Parathyroid adenoma (tissue), 2 donors: ENCODE measurements around the gene OSBPL8.
"Not testable (repeated sequence)": the region's sequence is repeated elsewhere in the genome, so short reads cannot be mapped to it uniquely, and the experiment has no call there.

Experiments
- H2AFZ ChIP-seq: fragments of 300-600 bp; sonication (generic); one replicate; pipeline ENCODE4 v1.7.0; 2017; ENCODE audit warnings: antibody characterized with exemption, mild to moderate bottlenecking
- H3K27ac ChIP-seq: fragments of 300-600 bp; sonication (generic); one replicate; pipeline ENCODE4 v1.7.0; 2017
- H3K27me3 ChIP-seq: fragments of 300-600 bp; sonication (generic); one replicate; pipeline ENCODE4 v1.7.0; 2017; ENCODE audit warnings: low read length; ENCODE audit not compliant: control insufficient read depth, insufficient read depth
- H3K36me3 ChIP-seq: fragments of 300-600 bp; sonication (generic); one replicate; pipeline ENCODE4 v1.7.0; 2017; ENCODE audit warnings: low read length; ENCODE audit not compliant: control insufficient read depth, insufficient read depth
- H3K4me1 ChIP-seq: fragments of 300-600 bp; sonication (generic); one replicate; pipeline ENCODE4 v1.7.0; 2017; ENCODE audit warnings: control low read depth
- H3K4me2 ChIP-seq: fragments of 300-600 bp; sonication (generic); one replicate; pipeline ENCODE4 v1.7.0; 2017; ENCODE audit warnings: low read length
- H3K4me3 ChIP-seq: fragments of 300-600 bp; sonication (generic); one replicate; pipeline ENCODE4 v1.7.0; 2017; ENCODE audit warnings: low read depth, low read length
- H3K79me2 ChIP-seq: fragments of 300-600 bp; sonication (generic); one replicate; pipeline ENCODE4 v1.7.0; 2017; ENCODE audit warnings: control low read depth
- H3K9ac ChIP-seq: fragments of 300-600 bp; sonication (generic); one replicate; pipeline ENCODE4 v1.7.0; 2017; ENCODE audit warnings: mild to moderate bottlenecking
- H3K9me3 ChIP-seq: fragments of 300-600 bp; sonication (generic); one replicate; pipeline ENCODE4 v1.7.0; 2017; ENCODE audit warnings: low read length; ENCODE audit not compliant: control insufficient read depth
- TF ChIP-seq, protein P1 (sequence below): fragments of 300-600 bp; sonication (generic); IDR thresholded peaks from one replicate; pipeline ENCODE4 v1.7.0; 2017; ENCODE audit warnings: antibody characterized with exemption, mild to moderate bottlenecking
- donor health status: primary hyperparathyroidism.

Gene OSBPL8

DNA sequence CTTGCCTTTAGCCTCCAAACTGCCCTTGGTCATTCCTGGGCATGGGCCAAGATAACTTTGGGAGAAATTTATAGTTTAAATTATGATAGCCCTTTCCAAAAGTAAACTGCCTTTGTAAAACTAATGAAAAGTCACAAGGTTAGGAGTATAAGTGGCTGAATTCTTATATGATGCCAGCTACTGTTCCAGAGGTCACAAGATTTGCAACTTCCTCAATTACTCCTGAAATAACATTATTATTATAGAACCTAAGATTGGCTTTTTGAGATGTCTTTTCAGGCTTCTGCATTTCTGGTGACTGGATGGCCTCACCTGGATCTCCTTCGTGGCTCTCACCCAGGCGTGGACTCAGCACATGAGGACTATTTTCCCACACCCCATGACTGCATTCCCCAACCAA is 55.0 kb downstream of the OSBPL8 start:
- Histone ChIP-seq H3K4me2 (no peak overlapping the region), H3K79me2 (peaks cover 11% of the 10 kb centered on the region), H3K4me3 (no peak overlapping the region), H2AFZ (no peak overlapping the region), H3K4me1 (no peaks in the 10 kb centered on the region), H3K27ac (no peak overlapping the region), H3K27me3 (no peaks in the 10 kb centered on the region), H3K9ac (no peak overlapping the region), H3K9me3 (no peaks in the 10 kb centered on the region), H3K36me3 (no peaks in the 10 kb centered on the region)
- TF ChIP-seq, protein P1, sequence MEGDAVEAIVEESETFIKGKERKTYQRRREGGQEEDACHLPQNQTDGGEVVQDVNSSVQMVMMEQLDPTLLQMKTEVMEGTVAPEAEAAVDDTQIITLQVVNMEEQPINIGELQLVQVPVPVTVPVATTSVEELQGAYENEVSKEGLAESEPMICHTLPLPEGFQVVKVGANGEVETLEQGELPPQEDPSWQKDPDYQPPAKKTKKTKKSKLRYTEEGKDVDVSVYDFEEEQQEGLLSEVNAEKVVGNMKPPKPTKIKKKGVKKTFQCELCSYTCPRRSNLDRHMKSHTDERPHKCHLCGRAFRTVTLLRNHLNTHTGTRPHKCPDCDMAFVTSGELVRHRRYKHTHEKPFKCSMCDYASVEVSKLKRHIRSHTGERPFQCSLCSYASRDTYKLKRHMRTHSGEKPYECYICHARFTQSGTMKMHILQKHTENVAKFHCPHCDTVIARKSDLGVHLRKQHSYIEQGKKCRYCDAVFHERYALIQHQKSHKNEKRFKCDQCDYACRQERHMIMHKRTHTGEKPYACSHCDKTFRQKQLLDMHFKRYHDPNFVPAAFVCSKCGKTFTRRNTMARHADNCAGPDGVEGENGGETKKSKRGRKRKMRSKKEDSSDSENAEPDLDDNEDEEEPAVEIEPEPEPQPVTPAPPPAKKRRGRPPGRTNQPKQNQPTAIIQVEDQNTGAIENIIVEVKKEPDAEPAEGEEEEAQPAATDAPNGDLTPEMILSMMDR: no peak

- Histone ChIP-seq H3K36me3 (no peaks in the 10 kb centered on the region), H3K9me3 (no peaks in the 10 kb centered on the region), H3K27ac (no peak overlapping the region), H3K27me3 (no peaks in the 10 kb centered on the region), H3K4me1 (no peaks in the 10 kb centered on the region), H2AFZ (no peak overlapping the region), H3K9ac (no peak overlapping the region), H3K4me3 (no peak overlapping the region), H3K4me2 (no peak overlapping the region), H3K79me2 (peaks cover 11% of the 10 kb centered on the region)
- TF ChIP-seq, protein P1: no peak
Measured at GRCh38 chr12:76503957-76504356, 55.6 kb downstream of the OSBPL8 start.

- TF ChIP-seq, protein P1: no peak
- no peaks in the 10 kb centered on the region for H3K27me3 ChIP-seq
- no peaks in the 10 kb centered on the region for H3K9me3 ChIP-seq
- no peaks in the 10 kb centered on the region for H3K36me3 ChIP-seq
- no peak overlapping the region for H3K4me2 ChIP-seq
- H3K4me1 ChIP-seq: no peaks in the 10 kb centered on the region
- no peak overlapping the region for H3K4me3 ChIP-seq
- no peak overlapping the region for H2AFZ ChIP-seq
- no peak overlapping the region for H3K9ac ChIP-seq
- no peak overlapping the region for H3K27ac ChIP-seq
- H3K79me2 ChIP-seq: peaks cover 11% of the 10 kb centered on the region
Measured at GRCh38 chr12:76501390-76501789, 58.2 kb downstream of the OSBPL8 start.

DNA sequence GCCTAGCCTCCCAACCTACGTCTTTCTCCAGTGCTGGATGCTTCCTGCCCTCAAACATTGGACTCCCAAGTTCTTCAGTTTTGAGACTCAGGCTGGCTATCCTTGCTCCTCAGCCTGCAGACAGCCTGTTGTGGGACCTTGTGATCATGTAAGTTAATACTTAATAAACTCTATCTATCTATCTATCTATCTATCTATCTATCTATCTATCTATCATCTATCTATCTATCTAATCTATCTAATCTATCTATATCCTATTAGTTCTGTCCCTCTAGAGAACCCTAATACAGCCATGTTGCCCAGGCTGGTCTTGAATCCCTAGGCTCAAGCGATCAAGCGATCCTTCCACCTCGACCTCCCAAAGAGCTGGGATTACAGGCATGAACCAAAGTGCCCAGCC is 60.4 kb downstream of the OSBPL8 start:
- not testable (repeated sequence) for H3K4me3 ChIP-seq, H3K79me2 ChIP-seq, H2AFZ ChIP-seq, H3K4me2 ChIP-seq, H3K9me3 ChIP-seq, H3K27me3 ChIP-seq, H3K27ac ChIP-seq, H3K36me3 ChIP-seq, H3K9ac ChIP-seq, H3K4me1 ChIP-seq

DNA sequence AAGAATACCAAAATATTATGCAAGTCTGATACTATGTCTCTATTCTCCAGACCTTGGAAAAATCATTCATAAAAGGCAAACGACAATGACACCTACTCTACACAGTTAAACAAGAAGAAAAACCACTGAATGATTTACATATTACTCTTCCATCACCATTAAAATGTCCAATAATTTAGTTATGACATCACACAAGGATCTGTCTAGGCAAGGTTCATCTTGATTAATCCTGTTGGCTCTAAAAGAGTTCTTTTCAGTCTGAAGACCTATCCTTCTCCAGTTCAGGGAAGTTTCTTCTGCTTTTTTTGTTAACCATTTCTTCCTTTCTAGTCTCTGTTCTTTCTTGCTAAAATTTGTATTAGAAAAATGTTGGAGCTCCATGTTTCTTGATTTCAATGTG is 64.0 kb downstream of the OSBPL8 start:
- H3K27ac ChIP-seq: no peak overlapping the region
- TF ChIP-seq, protein P1: no peak
- H3K4me2 ChIP-seq: no peak overlapping the region
- H3K4me3 ChIP-seq: no peak overlapping the region
- H2AFZ ChIP-seq: no peak overlapping the region
- no peak overlapping the region for H3K9ac ChIP-seq
- H3K36me3 ChIP-seq: no peaks in the 10 kb centered on the region
- H3K27me3 ChIP-seq: no peaks in the 10 kb centered on the region
- no peaks in the 10 kb centered on the region for H3K4me1 ChIP-seq
- H3K79me2 ChIP-seq: no peaks in the 10 kb centered on the region
- no peaks in the 10 kb centered on the region for H3K9me3 ChIP-seq
